CD8-positive, alpha-beta memory T cell (primary cell): ENCODE results near the gene ADI1. TPM values are rescaled to one million over a fixed set of nuclear protein-coding genes. Genes with fewer than 3 reads are reported as not detected.

Experiments
- CTCF ChIA-PET: fragments of 350-600 bp; sonication (Branson Sonifier 250); formaldehyde crosslinking; loops from one replicate; lab custom pipeline; 2021; ENCODE audit warnings: antibody characterized with exemption; lab: Charles Lee
- POLR2A ChIA-PET: fragments of 350-600 bp; sonication (Branson Sonifier 250); formaldehyde crosslinking; loops from one replicate; lab custom pipeline; 2021; ENCODE audit warnings: antibody characterized with exemption; lab: Charles Lee
- DNase-seq, 5 donors: peaks; one replicate each; pipeline versions ENCODE4 v3.0.0 to v3.0.0-alpha.2; 2020 to 2022; ENCODE audit warnings: mixed read lengths in 1 of 5
- H3K27ac ChIP-seq: one replicate; pipeline ENCODE4 v1.7.0; 2013; ENCODE audit warnings: low read depth, mild to moderate bottlenecking, low read length, moderate library complexity
- H3K27me3 ChIP-seq: 2 replicates; pipeline ENCODE4 v1.7.0; 2013; ENCODE audit warnings: low read length, mild to moderate bottlenecking; ENCODE audit not compliant: insufficient read depth, poor library complexity, severe bottlenecking
- H3K36me3 ChIP-seq: 2 replicates; pipeline ENCODE4 v1.7.0; 2013; ENCODE audit warnings: mild to moderate bottlenecking, low read length, moderate library complexity; ENCODE audit not compliant: insufficient read depth
- H3K4me1 ChIP-seq: 2 replicates; pipeline ENCODE4 v1.7.0; 2013; ENCODE audit warnings: mild to moderate bottlenecking, low read length, moderate library complexity; ENCODE audit not compliant: insufficient read depth
- H3K4me3 ChIP-seq: 2 replicates; pipeline ENCODE4 v1.7.0; 2013; ENCODE audit warnings: mild to moderate bottlenecking, low read length
- H3K9me3 ChIP-seq: 2 replicates; pipeline ENCODE4 v1.7.0; 2013; ENCODE audit warnings: mild to moderate bottlenecking, low read length
- H3K27ac Mint-ChIP-seq, 8 donors: one replicate each; pipeline ENCODE4 v1.8.0; 2020 to 2021; ENCODE audit warnings: mixed read lengths in 8 of 8, mild to moderate bottlenecking in 6 of 8, inconsistent platforms in 3 of 8, moderate library complexity in 3 of 8
- H3K27me3 Mint-ChIP-seq, 2 donors: one replicate each; pipeline ENCODE4 v1.8.0; 2020 to 2021; ENCODE audit warnings: mixed read lengths in 2 of 2, mild to moderate bottlenecking in 1 of 2, moderate library complexity in 1 of 2
- H3K36me3 Mint-ChIP-seq, 3 donors: one replicate each; pipeline ENCODE4 v1.8.0; 2020 to 2021; ENCODE audit warnings: mixed read lengths in 3 of 3, inconsistent platforms in 1 of 3, mild to moderate bottlenecking in 1 of 3
- H3K4me1 Mint-ChIP-seq, 3 donors: one replicate each; pipeline ENCODE4 v1.8.0; 2020 to 2021; ENCODE audit warnings: mixed read lengths in 3 of 3, inconsistent platforms in 1 of 3, mild to moderate bottlenecking in 1 of 3
- H3K4me3 Mint-ChIP-seq, 7 donors: one replicate each; pipeline ENCODE4 v1.8.0; 2020 to 2021; ENCODE audit warnings: mixed read lengths in 7 of 7, mild to moderate bottlenecking in 6 of 7, moderate library complexity in 4 of 7, inconsistent platforms in 2 of 7
- H3K9me3 Mint-ChIP-seq, 5 donors: one replicate each; pipeline ENCODE4 v1.8.0; 2020 to 2022; ENCODE audit warnings: mixed read lengths in 5 of 5, mild to moderate bottlenecking in 3 of 5, moderate library complexity in 2 of 5, inconsistent platforms in 1 of 5
- polyA plus RNA-seq: library from polyadenylated mRNA; unstranded; fragments of 300-500 nt; fragmentation: Illumina TruSeq; gene quantifications from one replicate; pipeline ENCODE4 v1.2.3, GENCODE V29; 2021
- total RNA-seq, 2 experiments: library from RNA; stranded (reverse); gene quantifications; one replicate each; pipeline ENCODE4 v1.2.3, GENCODE V29; 2021

Gene ADI1
- total and polyA plus RNA-seq, 3 experiments from 2014 or later = 24.1 to 35.3 (median 33.0) TPM

DNA sequence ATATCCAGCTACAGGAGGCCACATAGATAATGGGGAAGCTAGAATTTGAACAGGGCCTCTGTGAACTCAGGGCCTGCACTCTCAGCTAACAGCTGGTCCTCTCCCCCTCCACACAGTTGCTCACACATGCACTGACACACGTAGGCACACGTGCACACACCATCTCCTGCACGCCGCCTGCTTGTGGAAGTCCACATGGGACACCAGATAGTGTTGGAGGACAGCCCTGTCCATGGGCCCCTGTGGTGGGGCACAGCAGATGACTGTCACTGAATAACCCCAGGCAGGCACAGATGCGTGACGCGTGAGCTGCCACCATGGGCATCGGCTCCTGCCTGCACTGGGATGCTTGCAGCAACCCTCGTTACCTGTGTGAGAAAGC is 52.9 kb downstream of the ADI1 start:
- H3K4me1 ChIP-seq = peaks cover 5% of the 10 kb centered on the region
- H3K9me3 ChIP-seq = no peaks in the 10 kb centered on the region
- no peak overlapping the region for H3K4me3 Mint-ChIP-seq
- H3K36me3 ChIP-seq = peaks cover 27% of the 10 kb centered on the region
- H3K27ac ChIP-seq = no peak overlapping the region
- H3K27me3 Mint-ChIP-seq = peaks cover 0 to 2% of the 10 kb centered on the region in 2 donors
- POLR2A ChIA-PET = no interaction called here
- H3K27me3 ChIP-seq = no peaks in the 10 kb centered on the region
- H3K27ac Mint-ChIP-seq = peak overlapping the region in 1 of 8 donors; percentile 46
- H3K4me3 ChIP-seq = no peak overlapping the region
- peak in 1 of 5 donors; percentile 20 for DNase-seq
- peaks cover 0 to 2% (median 0%) of the 10 kb centered on the region in 5 donors for H3K9me3 Mint-ChIP-seq
- CTCF ChIA-PET = no interaction called here
- H3K36me3 Mint-ChIP-seq = peaks cover 4 to 90% (median 18%) of the 10 kb centered on the region in 3 donors
- peaks cover 4 to 5% (median 4%) of the 10 kb centered on the region in 3 donors for H3K4me1 Mint-ChIP-seq

DNA sequence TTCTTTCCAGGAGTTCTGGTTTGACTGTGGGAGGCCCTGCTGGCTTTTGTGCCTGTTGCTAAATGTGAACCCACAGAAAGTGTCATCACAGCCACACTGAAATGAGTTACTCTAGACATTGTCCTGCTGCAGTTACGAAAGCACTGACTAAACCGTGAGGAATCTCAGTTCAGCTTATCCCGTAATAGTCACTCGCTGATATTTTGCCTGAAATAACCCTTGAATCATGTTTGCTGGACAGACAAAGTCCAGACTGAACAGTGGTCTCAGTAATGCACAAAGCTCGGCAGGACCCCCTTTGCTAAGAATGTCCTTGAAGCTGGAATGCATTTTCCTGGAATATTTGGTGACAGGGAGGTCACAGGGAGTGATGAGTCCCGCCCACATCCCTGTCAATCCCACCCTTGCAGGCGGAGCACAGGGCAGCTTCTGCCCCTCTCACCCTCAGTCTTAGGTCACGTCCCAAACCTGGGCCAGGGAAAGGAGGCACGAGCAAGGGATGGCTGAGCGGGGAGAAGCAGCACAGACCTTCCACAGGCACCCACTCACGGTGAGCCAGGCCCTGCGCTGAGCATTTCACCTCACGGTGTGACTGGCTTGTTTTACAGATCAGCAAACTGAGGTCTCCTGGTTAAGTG is 53.4 kb downstream of the ADI1 start:
- peaks cover 5% of the 10 kb centered on the region for H3K4me1 ChIP-seq
- Mint-ChIP-seq H3K4me1 (peaks cover 4 to 5% (median 4%) of the 10 kb centered on the region in 3 donors), H3K27ac (peak overlapping the region in 1 of 8 donors; percentile 42), H3K36me3 (peaks cover 4 to 85% (median 18%) of the 10 kb centered on the region in 3 donors), H3K4me3 (no peak overlapping the region), H3K9me3 (peaks cover 0 to 2% (median 0%) of the 10 kb centered on the region in 5 donors), H3K27me3 (peaks cover 0 to 2% of the 10 kb centered on the region in 2 donors)
- no peak overlapping the region for H3K4me3 ChIP-seq
- H3K27me3 ChIP-seq = no peaks in the 10 kb centered on the region
- no peak overlapping the region for H3K27ac ChIP-seq
- H3K9me3 ChIP-seq = no peaks in the 10 kb centered on the region
- ChIA-PET POLR2A (no interaction called here), CTCF (no interaction called here)
- DNase-seq = peak in 1 of 5 donors; percentile 25
- H3K36me3 ChIP-seq = peaks cover 23% of the 10 kb centered on the region

DNA sequence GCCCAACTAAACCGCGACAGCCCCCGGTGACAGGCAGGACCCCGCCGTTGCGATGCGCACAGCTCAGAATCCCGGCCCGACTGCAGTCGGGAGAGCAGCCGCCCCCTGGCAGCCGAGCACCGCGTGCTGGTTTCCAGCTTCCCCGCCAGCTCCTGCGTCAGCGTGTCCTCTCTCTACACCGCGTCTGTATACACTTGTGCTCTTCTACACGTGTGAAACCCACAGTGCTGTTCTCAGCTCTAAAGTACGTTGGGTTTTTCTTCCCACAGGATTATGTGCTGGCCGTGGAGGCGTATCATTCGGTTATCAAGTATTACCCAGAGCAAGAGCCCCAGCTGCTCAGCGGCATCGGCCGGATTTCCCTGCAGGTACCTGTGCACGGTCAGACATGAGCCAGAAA is 54.0 kb downstream of the ADI1 start:
- Mint-ChIP-seq H3K27ac (peak overlapping the region in 1 of 8 donors; percentile 42), H3K9me3 (peaks cover 0 to 2% (median 0%) of the 10 kb centered on the region in 5 donors), H3K27me3 (peaks cover 0 to under 1% of the 10 kb centered on the region in 2 donors), H3K4me1 (peaks cover 4 to 5% (median 4%) of the 10 kb centered on the region in 3 donors), H3K36me3 (peaks cover 4 to 85% (median 13%) of the 10 kb centered on the region in 3 donors), H3K4me3 (no peak overlapping the region)
- H3K27ac ChIP-seq = no peak overlapping the region
- peaks cover 5% of the 10 kb centered on the region for H3K4me1 ChIP-seq
- H3K4me3 ChIP-seq = no peak overlapping the region
- no peaks in the 10 kb centered on the region for H3K27me3 ChIP-seq
- H3K36me3 ChIP-seq = peaks cover 23% of the 10 kb centered on the region
- ChIA-PET POLR2A (no interaction called here), CTCF (no interaction called here)
- no peaks in the 10 kb centered on the region for H3K9me3 ChIP-seq
- DNase-seq = peak in 1 of 5 donors; percentile 18

DNA sequence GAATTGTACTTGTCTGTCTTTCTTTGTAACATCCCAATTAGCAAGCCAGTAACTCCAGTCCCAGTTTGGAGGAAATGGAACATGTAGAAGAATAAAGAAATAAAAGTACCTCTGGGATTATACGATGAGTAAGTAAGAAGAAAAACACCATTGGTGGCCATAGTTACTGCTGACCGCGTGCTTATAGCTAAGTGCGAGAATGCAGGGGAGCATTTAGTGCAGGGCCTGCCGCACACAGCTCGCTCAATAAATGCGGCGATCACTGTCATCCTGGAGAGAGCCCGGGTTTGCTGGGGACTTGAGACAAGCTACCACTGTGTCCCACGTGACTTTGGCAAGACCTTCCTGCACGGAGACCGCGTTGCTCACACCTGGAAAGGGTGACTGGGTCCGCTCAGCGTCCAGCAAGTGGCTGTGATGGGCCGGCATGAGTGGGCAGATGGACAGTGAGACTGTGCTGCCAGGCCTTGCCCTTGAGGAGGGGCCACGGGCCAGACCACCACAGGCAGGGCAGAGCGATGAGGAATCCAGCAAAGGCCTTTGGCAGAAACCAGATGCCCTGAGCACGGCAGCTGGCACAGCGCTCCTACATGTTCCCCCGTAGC is 54.8 kb downstream of the ADI1 start:
- CTCF ChIA-PET = interaction anchor here (0.6 to 1.8 kb wide), 2 partner anchors 16 to 29 kb away, joined by 3 read pairs; no protein-coding TSS in a partner anchor
- H3K36me3 ChIP-seq = peaks cover 23% of the 10 kb centered on the region

DNA sequence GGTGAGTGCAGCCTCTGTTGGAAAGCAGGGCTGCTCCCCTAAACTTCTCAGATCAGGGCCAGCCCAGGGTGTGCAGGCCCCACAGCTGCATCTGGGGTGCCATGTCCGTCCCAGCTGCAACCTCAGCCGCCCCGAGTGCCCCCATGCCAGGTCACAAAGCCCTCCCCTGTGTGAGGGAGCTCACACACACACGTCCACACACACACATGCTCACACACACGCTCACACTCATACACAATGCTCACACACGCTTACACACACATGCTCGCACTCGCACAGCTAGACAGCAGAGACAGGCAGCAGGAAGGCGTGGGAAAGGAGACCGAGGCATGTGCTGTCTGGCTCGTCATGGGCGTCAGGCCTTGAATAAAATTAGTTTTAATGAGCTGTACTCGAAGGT is 55.4 kb downstream of the ADI1 start:
- no peaks in the 10 kb centered on the region for H3K27me3 Mint-ChIP-seq
- Histone ChIP-seq H3K4me1 (peaks cover 5% of the 10 kb centered on the region), H3K27ac (no peak overlapping the region), H3K9me3 (no peaks in the 10 kb centered on the region), H3K36me3 (peaks cover 21% of the 10 kb centered on the region), H3K27me3 (no peaks in the 10 kb centered on the region), H3K4me3 (no peak overlapping the region)
- ChIA-PET CTCF (interaction anchor here (0.6 to 1.8 kb wide), 2 partner anchors 17 to 30 kb away, joined by 3 read pairs; no protein-coding TSS in a partner anchor), POLR2A (no interaction called here)
- H3K27ac Mint-ChIP-seq = peak overlapping the region in 1 of 8 donors; percentile 76
- peaks cover 0 to 2% (median 0%) of the 10 kb centered on the region in 5 donors for H3K9me3 Mint-ChIP-seq
- no peak overlapping the region for H3K4me3 Mint-ChIP-seq
- peaks cover 4 to 83% (median 9%) of the 10 kb centered on the region in 3 donors for H3K36me3 Mint-ChIP-seq
- DNase-seq = peak in 1 of 5 donors; percentile 33
- peaks cover 4 to 5% (median 4%) of the 10 kb centered on the region in 3 donors for H3K4me1 Mint-ChIP-seq

More for the DNA sequence above, 54.8 kb downstream of the ADI1 start:
- Histone ChIP-seq H3K9me3 (no peaks in the 10 kb centered on the region), H3K27ac (no peak overlapping the region), H3K27me3 (no peaks in the 10 kb centered on the region), H3K4me3 (no peak overlapping the region), H3K4me1 (peaks cover 5% of the 10 kb centered on the region)
- Mint-ChIP-seq H3K4me1 (peaks cover 4 to 5% (median 4%) of the 10 kb centered on the region in 3 donors), H3K36me3 (peaks cover 4 to 83% (median 9%) of the 10 kb centered on the region in 3 donors), H3K27ac (no peak overlapping the region), H3K27me3 (no peaks in the 10 kb centered on the region), H3K9me3 (peaks cover 0 to 2% (median 0%) of the 10 kb centered on the region in 5 donors), H3K4me3 (no peak overlapping the region)
- peak in 1 of 5 donors; percentile 42 for DNase-seq
- POLR2A ChIA-PET = no interaction called here

DNA sequence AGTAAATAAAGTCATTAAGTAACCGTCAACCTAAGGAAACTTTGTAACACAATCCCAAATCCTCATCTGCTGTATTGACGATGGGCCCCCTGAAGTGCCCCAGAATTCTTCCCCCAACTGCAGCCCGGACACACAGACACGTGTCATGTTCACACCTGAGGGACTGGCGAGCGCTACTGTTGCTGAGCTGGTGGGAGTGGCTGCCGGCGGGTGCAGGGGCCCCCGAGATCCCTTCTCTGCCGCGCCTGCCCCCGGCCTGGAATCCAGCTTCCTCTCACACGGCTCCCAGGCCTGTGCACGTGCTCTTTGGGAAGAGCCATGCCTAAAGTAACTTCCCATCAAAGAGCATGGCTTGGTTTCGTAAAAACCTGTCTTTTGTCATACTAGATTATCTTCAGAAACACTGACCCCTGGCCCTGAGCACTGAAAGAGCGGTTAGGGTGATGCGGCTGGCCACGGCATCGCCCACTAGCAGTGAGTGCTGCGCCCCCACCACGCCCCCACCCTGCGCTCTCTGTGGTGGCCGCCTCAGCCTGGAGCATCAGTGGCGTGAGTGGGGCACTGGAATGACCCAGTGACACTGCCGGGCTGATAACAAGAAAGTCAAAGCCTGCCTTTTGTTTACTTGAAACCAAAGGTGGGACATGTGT is 56.0 kb downstream of the ADI1 start:
- Mint-ChIP-seq H3K4me1 (peaks cover 4 to 5% (median 4%) of the 10 kb centered on the region in 3 donors), H3K36me3 (peaks cover 4 to 82% (median 8%) of the 10 kb centered on the region in 3 donors), H3K27me3 (no peaks in the 10 kb centered on the region), H3K9me3 (peaks cover 0 to 2% (median 0%) of the 10 kb centered on the region in 5 donors), H3K4me3 (no peak overlapping the region), H3K27ac (no peak overlapping the region)
- no peaks in the 10 kb centered on the region for H3K9me3 ChIP-seq
- no peak overlapping the region for H3K4me3 ChIP-seq
- no peaks in the 10 kb centered on the region for H3K27me3 ChIP-seq
- POLR2A ChIA-PET = no interaction called here
- H3K27ac ChIP-seq = no peak overlapping the region
- CTCF ChIA-PET = interaction anchor here (0.6 to 2.9 kb wide), 6 partner anchors 11 to 189 kb away, joined by 3 to 16 read pairs (median 3); no protein-coding TSS in a partner anchor
- peak in 1 of 5 donors; percentile 29 for DNase-seq
- H3K4me1 ChIP-seq = peaks cover 5% of the 10 kb centered on the region
- H3K36me3 ChIP-seq = peaks cover 21% of the 10 kb centered on the region

DNA sequence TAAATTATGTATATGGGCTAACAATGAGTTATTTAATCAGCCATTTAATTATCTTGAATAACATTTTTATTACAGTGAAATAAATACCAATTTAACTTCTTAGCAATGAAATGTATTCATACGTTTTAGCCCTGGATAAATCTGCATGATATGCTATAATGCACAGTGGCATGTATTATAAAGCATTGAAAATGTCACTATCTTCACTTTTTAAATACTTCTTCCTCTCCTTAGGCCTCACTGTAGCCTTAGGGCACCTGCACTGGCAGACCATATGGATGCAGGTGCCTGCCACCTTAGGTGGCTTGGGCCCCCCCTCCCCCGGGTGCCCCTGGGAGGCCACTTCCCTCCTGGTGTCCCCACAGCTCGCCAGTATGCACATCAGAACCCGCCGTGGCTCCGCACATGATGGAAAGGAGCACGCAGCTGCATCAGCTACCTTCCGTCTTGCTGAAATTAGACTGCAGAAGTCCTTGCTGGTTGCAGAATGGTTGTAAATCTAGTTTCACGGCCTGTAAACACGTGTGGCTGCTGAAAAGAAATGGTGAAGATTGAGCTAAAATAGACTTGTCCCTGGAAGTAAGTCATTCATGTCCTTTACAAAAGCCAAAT is 56.7 kb downstream of the ADI1 start:
- Mint-ChIP-seq H3K27ac (peak overlapping the region in 1 of 8 donors; percentile 12), H3K27me3 (no peaks in the 10 kb centered on the region), H3K9me3 (peaks cover 0 to 2% (median 0%) of the 10 kb centered on the region in 5 donors), H3K36me3 (peaks cover 5 to 78% (median 5%) of the 10 kb centered on the region in 3 donors), H3K4me1 (peaks cover 4 to 5% (median 4%) of the 10 kb centered on the region in 3 donors), H3K4me3 (no peak overlapping the region)
- H3K27me3 ChIP-seq = no peaks in the 10 kb centered on the region
- POLR2A ChIA-PET = no interaction called here
- H3K4me3 ChIP-seq = no peak overlapping the region
- peaks cover 5% of the 10 kb centered on the region for H3K4me1 ChIP-seq
- H3K36me3 ChIP-seq = peaks cover 21% of the 10 kb centered on the region
- H3K27ac ChIP-seq = no peak overlapping the region
- H3K9me3 ChIP-seq = no peaks in the 10 kb centered on the region
- CTCF ChIA-PET = interaction anchor here (0.7 to 2.9 kb wide), 13 partner anchors 11 to 193 kb away, joined by 3 to 16 read pairs (median 3); no protein-coding TSS in a partner anchor
- peak in 1 of 5 donors; percentile 32 for DNase-seq
